Effector memory CD4-positive, alpha-beta T cell (primary cell): Measurements from ENCODE around the gene LRRC8A.
A peak's percentile ranks its signal among the peaks of the same experiment; 100 is the strongest.
"Not testable (repeated sequence)": the region's sequence is repeated elsewhere in the genome, so short reads cannot be mapped to it uniquely, and the experiment has no call there.

Source experiments
- DNase-seq, 3 donors: peaks; one replicate each; pipeline ENCODE4 v3.0.0-alpha.2; 2020
- H3K27ac ChIP-seq: 2 replicates; pipeline ENCODE4 v1.7.0; 2013; ENCODE audit warnings: mild to moderate bottlenecking, low read length, moderate library complexity; ENCODE audit not compliant: insufficient read depth, poor library complexity, severe bottlenecking
- H3K27me3 ChIP-seq: replicated peaks from 2 replicates; pipeline ENCODE4 v1.7.0; 2013; ENCODE audit warnings: mild to moderate bottlenecking, low read length; ENCODE audit not compliant: insufficient read depth, control insufficient read depth, poor library complexity, severe bottlenecking
- H3K36me3 ChIP-seq: 2 replicates; pipeline ENCODE4 v1.7.0; 2013; ENCODE audit warnings: mild to moderate bottlenecking, low read length, moderate library complexity; ENCODE audit not compliant: control insufficient read depth, insufficient read depth
- H3K4me1 ChIP-seq: 2 replicates; pipeline ENCODE4 v1.7.0; 2013; ENCODE audit warnings: low read length, mild to moderate bottlenecking; ENCODE audit not compliant: control insufficient read depth, insufficient read depth, poor library complexity, severe bottlenecking
- H3K4me3 ChIP-seq: 2 replicates; pipeline ENCODE4 v1.7.0; 2013; ENCODE audit warnings: low read length, low read depth, mild to moderate bottlenecking; ENCODE audit not compliant: insufficient read depth, poor library complexity, severe bottlenecking
- H3K9me3 ChIP-seq: 2 replicates; pipeline ENCODE4 v1.7.0; 2013; ENCODE audit warnings: mild to moderate bottlenecking, low read length, moderate library complexity; ENCODE audit not compliant: control insufficient read depth

Gene LRRC8A

DNA sequence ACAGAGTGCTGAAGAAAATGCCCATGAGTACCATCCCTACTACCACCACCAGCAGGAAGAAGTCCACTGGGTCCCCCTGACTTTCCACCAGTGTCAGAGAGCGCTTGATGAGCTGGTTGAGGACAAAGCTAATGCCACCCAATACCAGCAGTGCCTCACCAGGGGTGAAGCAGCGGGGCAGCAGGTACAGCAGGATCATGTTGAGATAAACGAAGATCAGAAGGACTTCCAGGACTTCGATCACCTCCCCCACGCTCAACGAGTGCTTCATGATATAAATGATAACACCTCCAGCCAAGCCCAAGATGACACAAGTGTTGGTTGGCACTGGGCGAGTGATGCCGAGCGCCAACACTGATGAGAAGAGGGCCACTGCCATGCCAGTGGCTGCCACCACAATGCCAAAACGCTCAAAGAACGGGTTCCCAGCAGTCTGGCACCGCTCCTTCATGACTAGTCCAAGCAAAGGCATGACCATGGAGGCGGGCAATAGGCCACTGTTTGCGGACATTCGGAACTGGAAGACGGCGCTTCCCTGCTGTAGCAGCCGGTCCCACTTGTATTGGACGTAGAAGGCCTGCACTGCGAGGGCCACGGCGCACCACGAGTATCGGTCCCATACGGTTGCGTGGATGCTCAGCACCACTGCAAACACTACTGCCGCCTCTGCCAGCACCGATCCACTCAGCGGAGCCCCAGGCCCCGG is 64.8 kb downstream of the LRRC8A start:
- peak overlapping the region; percentile 85 for H3K4me3 ChIP-seq
- peaks cover 6% of the 10 kb centered on the region for H3K36me3 ChIP-seq
- DNase-seq = no peak
- peaks cover 13% of the 10 kb centered on the region for H3K4me1 ChIP-seq
- H3K9me3 ChIP-seq = no peaks in the 10 kb centered on the region
- no peaks in the 10 kb centered on the region for H3K27me3 ChIP-seq
- peak overlapping the region; percentile 87 for H3K27ac ChIP-seq

DNA sequence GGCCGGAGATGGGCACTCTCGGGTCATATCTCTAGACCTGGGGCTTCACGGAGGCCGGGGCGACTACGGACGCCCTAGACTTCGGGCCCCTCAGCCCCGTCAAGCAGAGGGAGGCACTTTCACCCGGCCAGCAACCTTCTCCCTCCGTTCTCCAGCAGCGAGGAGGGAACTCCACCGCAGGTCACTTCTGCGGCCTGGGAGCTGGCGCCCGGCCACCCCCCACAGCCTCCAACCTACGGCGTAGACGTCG is 65.3 kb downstream of the LRRC8A start:
- no peak for DNase-seq
- Histone ChIP-seq H3K4me1 (peaks cover 13% of the 10 kb centered on the region), H3K27me3 (no peaks in the 10 kb centered on the region), H3K9me3 (no peaks in the 10 kb centered on the region), H3K27ac (peak overlapping the region; percentile 87), H3K4me3 (peak overlapping the region; percentile 85), H3K36me3 (peaks cover 6% of the 10 kb centered on the region)

DNA sequence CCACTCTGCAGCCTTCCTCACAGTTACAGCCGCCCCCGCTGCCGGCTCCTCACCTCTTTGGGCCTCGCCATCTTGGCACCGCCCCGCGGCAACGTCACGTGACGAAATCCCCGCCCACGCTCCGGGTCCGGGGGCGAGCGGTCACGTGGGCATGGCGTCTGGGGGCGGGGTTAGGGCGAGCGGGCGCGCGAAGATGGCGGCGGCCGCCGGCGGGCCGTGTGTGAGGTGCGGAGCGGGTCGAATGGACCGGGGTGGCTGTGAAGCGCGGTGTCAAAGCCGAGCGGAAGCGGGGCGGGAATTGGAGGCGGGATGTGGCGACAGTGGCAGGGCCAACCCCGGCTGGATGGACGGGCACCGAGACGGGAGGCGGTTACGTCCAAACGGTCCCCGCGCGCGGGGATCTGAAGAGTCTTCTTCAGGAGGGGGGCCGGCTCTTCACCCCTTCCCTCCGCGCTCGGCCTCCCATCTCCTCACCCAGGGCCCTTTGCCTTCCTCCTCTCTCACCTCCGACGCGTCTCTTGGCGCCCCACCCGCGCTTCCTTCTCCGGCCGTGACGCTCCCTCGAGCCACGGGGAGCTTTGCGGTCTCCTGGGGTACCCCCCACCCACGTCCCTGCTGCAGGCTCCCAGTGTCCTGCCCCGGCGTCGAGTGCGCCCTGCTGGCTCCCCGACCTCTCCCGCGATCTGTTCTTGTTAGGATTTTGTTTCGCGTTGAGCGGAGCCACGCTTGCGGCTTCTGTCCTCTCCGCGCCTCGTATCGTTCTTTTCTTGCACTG is 65.8 kb downstream of the LRRC8A start, which contains the start of the genes DOLK and NUP188:
DOLK (minus strand) TSS at position 77 of the 775 bp plus-strand sequence. CDS start 300 bp downstream, outside the sequence.
NUP188 (plus strand) TSS at position 173 of the 775 bp plus-strand sequence; CDS start at position 194, 21 bp downstream.
- DNase-seq = peak; percentile 95 to 98 (median 97)
- Histone ChIP-seq H3K36me3 (peaks cover 6% of the 10 kb centered on the region), H3K27ac (peak within 1 kb of the TSS; percentile 87), H3K4me3 (peak within 1 kb of the TSS; percentile 85), H3K4me1 (peaks cover 13% of the 10 kb centered on the region), H3K9me3 (no peaks in the 10 kb centered on the region), H3K27me3 (no peaks in the 10 kb centered on the region)

DNA sequence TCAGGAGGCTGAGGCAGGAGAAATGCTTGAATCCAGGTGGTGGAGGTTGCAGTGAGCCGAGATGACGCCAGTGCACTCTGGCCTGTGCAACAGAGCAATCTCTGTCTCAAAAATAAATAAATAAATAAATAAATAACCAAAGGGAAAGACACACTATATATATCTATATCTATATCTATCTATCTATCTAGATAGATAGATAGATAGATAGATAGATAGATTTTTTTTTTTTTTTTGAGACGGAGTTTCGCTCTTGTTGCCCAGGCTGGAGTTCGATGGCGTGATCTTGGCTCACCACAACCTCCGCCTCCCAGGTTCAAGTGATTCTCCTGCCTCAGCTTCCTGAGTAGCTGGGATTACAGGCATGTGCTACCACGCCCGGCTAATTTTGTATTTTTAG is 79.5 kb downstream of the LRRC8A start:
- not testable (repeated sequence) for H3K27ac ChIP-seq, H3K4me1 ChIP-seq, H3K4me3 ChIP-seq, H3K27me3 ChIP-seq, H3K9me3 ChIP-seq, DNase-seq
- H3K36me3 ChIP-seq = peaks cover 34% of the 10 kb centered on the region
